ENCODE data around the gene DNAJC28.
"Not testable (repeated sequence)": the region's sequence is repeated elsewhere in the genome, so short reads cannot be mapped to it uniquely, and the experiment has no call there.

Gene DNAJC28, protein sequence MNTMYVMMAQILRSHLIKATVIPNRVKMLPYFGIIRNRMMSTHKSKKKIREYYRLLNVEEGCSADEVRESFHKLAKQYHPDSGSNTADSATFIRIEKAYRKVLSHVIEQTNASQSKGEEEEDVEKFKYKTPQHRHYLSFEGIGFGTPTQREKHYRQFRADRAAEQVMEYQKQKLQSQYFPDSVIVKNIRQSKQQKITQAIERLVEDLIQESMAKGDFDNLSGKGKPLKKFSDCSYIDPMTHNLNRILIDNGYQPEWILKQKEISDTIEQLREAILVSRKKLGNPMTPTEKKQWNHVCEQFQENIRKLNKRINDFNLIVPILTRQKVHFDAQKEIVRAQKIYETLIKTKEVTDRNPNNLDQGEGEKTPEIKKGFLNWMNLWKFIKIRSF

DNA sequence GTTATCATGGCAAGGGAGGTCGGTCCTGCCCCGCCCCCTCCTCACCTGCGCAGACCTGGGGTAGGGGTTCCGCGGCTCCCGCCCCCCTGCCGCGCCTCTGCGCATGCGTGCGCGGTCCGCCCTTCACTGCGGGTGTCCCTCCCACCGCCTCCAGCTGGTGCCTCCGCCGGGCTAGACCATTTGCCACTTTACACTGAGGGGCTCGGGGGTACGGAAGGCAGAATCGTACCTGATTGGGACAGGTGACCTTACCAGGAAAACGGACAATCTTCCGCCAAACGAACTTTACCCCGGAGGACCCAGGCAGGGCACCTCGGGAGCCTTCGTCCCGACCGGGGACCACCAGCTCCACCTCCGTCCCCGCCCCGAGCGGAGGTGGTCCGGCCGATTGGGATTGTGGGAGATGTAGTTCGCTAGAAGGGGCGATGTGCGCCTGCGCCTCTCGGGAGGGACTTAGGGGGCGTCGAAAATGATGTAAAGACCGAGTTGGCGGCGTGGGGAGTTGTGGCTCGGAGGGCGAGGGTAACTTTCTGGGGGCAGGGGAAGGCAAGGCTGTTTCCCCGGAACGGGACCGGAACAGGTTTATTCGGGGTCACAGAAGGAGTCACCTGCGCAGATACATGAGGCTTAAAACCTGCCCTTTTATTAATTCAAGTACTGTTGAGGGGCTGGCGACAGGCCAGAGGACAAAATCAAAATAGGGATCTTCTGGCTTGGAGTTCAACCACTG, at the start of gene DNAJC28:
DNAJC28 (minus strand) TSS at position 344 of the 730 bp plus-strand sequence. CDS start 2,323 bp downstream, outside the sequence.
- DNase-seq, result peak; percentile 96

DNA sequence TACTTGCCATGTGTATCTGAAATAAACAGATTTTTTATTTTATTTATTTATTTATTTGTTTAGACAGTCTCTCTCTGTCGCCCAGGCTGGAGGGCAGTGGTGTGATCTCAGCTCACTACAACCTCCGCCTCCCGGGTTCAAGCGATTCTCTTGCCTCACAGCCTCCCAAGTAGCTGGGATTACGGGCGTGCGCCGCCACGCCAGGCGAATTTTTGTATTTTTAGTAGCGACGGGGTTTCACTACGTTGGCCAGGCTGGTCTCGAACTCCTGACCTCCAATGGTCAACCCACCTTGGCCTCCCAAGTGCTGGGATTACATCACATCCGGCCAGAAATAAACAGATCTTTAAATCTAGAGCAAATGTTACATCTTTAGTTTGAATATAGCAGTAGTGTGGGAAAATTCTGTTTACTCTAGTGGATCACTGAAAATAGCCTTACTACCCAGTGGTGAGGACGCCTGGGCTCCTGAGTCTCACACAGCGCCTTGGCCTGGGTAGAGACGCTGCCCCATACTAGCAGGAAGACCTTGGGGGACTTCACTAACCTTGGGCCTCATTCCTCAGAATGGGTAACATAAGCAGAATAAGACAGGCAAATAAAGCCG, 49.7 kb upstream of the DNAJC28 start:
- DNase-seq, result peak; percentile 29

DNA sequence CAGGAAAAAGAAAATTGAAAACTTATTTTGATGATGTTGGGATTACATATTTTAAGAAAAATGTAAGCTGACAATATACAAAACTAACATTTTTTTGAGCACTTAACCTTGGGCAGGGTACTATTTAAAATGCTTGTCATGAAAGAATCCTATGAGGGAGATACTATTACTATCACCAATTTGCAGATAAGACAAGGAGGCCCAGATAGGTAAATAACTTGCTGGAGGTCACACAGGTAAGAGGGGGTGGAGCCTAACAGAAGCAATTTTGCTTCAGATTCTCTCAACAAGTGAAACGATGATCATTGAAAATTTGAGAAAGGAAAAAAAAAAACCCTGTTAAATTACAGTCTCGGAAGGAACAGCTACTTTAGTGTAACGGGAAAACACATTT, 49.2 kb upstream of the DNAJC28 start:
- no peak for DNase-seq

DNA sequence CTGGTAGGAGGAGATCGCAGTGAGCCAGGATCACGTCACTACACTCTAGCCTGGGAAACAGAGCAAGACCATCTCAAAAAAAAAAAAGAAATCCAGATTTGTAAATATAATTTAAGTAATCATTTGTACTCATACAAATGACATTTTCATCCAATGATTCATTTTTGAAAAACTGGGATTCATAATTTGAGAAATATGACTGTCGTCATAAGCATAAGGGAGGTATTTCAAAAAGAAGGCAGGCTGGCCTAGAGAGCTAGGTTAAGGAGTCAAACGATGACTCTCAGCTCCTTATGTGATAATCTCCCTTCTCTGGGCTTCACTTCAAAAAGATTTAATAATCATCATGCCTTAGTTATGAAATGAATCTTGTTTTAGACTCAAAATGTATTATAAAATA, 48.1 kb upstream of the DNAJC28 start:
- DNase-seq, result no peak

DNA sequence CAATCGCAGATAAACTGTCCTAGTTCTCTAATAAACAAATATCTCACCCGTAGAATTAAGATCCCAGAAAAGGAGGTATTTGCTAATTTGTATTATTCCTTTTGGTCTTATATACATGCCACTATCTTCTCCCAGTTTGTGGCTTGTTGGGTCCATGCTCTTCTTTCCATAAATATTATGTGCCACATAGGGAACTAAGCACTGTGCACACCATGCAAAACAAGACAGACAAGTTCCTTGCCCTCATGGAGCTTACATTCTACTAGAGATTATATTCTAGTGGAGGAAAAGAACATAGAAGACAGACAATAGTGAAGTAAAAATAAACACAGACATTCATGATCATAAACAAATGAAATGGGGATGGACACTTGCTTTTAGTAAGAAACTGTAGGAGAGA, 45.7 kb upstream of the DNAJC28 start:
- no peak for DNase-seq

DNA sequence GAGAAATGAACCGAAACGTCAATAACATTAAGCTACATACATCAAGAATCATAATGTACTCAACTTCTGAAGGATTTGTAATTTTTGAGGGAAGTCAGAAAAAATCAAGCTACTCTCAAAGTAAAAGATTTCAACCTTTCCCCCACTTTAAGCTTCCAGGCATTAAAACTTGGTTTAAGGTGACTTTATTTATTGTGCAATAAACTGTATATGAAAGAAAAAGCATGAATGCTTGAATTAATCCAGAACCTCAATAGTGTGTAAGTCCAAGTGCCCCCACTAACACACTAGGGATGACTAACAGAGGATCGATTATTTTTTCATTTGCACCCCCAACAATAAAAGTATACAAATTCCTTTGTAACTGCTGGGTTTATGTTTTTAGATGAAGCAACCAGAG, 39.5 kb upstream of the DNAJC28 start:
- DNase-seq, result no peak

DNA sequence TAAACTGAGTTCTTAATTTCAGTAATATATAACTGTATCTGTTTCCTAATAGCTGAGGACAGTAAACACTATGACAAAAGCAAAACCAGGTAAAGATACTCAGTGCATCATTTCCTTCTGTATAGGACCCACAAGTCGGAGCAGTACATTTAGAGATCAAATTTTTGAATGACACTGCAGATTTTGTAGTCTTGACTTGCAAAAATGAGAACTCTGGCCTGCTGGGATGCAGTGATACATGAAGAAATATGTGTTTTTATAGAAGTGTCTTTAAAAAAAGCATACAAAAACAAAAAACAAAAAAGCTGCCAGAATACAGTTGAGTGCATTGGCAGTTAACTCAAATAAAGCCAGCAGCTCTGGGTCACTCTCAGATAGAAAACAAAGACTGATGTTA, 31.4 kb upstream of the DNAJC28 start:
- DNase-seq, result no peak

DNA sequence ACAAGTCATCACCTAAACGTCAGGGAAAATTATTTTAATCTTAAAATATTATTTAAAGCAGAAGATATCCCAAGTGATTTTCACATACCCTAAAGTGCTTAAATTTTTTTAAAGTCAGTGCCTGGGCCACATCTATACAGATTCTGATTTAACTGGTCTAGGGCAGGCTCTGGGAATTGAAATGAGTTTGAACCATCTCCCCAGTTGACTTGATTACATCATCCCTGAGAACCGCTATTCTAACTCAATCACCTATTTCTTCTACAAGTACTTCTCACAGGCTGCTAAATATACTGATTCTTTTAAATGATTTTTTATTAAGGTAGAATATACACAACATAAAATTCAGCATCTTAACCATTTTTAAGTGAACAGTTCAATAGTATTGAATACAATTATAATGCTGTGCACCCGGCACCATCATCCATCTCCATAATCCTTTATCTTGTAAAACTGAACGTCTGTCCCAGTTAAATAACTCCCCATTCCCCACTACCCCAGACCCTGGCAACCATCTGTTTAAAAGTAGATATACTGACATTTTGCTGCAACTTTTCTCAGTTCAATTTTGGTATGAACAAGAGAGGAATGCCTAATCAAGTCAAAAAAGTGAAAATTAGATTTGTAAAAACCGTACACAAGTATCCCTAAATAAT, 30.9 kb upstream of the DNAJC28 start:
- no peak for DNase-seq

DNA sequence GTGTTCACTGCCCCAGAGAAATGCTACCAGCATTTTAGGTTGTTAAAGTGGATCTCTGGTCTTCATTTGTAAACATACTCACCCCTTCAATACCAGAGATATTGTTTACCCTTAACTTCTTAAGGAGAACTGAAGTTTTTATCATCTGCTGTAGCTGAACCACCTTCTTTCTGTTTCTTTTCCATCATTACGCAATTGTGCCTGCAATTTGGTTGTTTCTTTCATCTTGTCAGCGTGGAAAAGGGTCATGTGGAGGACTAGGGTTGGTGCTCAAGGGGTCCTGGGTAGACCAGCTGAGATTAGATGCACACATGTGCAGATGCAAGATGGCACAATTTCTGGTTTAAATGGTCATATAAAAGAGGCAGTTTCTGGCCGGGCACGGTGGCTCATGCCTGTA, 27.4 kb upstream of the DNAJC28 start:
- DNase-seq, result no peak

DNA sequence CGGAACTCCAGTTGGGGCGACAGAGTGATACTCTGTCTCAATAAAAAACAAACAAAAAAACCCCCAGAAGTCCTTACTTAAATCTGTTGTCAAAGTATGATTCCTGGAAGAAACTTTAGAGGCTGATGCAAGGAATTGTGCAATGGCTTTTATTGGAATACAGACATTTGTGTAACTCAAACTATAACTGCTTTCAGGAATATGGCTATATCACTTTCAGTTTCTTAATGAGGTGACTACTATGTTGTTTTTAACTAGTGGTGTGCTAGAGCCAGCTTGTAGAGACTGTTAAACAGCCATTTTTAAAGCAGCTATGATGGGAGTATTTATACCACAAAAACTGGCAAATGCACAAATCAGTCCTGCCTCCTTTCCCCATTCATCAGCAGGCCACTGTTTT, 22.7 kb upstream of the DNAJC28 start:
- DNase-seq, result no peak

DNA sequence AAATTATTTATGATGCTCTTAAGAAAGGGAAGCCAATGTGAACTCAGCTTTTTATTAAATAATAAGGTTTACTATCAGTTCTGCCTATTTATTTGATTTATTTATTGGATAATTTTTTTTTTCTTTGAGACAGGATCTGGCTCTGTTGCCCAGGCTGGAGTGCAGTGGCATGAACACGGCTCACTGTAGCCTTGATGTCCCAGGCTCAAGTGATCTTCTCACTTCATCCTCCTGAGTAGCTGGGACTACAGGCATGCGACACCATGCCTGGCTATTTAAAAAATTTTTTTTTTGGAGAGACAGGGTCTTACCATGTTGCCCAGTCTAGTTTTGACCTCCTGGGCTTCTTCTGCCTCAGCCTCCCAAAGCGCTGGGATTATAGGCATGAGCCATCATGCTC, 21.0 kb upstream of the DNAJC28 start:
- no peak for DNase-seq

DNA sequence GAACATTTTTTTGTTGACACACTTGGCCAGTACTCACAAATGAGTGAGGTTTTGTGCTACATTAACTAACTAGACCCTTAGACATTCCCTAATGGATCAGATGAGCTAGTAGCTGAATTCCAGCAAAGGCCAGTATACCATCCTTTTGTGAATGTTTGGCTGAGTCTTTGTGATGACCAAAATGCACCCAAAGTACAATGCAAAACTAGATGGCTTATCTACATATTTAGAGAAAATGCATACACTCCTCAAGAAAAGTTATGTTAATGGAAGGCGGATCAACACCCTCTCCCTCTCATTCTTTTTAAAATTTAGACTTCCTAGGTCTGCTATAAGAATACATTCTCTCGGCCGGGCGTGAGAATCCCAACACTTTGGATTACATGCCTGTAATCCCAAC, 20.1 kb upstream of the DNAJC28 start:
- no peak for DNase-seq

DNA sequence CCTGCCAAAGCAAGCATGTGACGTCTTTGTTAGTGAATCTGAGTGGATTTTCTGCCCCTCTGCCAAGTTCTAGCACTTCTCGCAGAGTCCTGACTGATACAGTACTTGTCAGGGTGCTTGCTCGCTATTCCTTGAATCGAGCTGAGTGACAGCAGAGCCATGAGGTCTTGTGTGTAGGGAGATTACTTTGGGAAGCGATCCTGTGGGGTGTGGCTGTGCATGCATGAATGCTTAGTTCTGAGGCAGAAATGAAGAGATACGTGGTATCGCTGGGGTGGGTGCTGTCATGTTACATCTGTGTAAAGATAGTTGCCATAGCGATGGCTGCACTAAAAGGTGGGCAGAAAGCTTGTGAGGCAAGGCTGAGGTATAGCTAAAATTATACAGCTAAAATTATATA, 19.3 kb upstream of the DNAJC28 start:
- DNase-seq, result no peak

DNA sequence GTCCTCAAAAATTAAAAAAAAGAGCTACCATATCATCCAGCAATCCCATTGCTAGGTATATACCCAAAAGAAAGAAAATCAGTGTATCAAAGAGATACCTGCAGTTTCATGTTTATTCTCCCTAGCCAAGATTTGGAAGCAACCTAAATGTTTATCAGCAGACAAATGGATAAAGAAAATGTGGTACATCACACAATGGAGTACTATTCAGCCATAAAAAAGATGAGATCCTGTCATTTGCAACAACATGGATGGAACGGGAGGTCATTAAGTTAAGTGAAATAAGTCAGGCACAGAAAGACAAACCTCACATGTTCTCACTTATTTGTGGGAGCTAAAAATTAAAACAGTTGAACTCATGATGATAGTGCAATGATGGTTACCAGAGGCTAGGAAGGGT, 15.5 kb upstream of the DNAJC28 start:
- DNase-seq, result not testable (repeated sequence)

DNA sequence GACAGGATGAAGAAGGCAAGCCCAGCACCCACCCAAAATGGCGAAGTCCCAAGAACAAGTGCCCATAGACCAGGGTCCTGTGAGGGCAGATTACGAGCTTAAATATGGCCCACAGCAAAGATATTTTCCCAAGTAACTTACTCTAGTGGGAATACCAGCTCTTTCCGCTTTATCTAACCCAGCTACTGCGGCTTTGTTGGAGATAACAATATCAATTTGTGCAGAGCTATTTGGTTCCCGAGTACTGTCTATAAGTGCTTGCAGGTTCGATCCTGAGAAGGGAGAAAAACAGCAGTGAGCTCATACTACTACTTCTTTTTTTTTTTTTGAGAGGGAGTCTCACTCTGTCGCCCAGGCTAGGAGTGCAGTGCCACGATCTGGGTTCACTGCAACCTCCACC, 14.3 kb upstream of the DNAJC28 start:
- no peak for DNase-seq

DNA sequence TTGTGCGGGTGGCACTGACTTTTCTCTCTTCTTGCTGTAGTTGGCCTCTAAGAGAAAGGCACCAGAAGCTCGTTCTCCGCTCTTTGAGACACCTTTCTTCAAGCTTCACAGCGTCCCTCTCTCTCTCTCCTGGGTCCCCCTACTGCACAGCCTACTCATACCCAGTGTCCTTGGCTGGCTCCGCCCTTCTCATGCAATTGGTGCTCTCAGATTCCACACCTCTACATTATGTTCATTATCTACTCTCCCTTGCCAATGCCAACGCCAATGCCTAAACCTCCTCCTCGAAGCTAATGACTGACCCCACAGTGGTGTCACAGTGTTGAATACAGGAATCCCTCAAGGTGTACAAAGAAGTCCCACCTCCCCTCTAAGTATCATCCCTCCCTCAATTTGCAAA, 4.8 kb upstream of the DNAJC28 start:
- DNase-seq, result no peak

DNA sequence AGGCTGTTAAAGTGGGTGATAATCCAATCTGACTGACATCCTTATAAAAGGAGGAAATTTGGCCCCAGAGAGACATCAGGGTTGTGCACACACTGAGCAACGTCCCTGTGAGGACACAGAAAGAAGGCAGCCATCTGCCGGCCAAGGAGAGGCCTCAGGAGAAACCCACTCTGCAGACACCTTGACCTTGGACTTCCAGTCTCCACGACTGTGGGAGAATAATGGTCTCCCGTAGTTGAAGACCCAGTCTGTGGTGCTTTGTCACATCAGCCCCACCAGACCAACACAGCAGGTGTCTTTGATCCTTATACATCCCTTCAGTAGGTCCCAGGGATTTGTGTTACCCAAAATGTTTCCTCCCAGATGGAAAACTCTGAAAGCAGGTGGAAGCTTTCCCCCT, 4.2 kb upstream of the DNAJC28 start:
- no peak for DNase-seq

DNA sequence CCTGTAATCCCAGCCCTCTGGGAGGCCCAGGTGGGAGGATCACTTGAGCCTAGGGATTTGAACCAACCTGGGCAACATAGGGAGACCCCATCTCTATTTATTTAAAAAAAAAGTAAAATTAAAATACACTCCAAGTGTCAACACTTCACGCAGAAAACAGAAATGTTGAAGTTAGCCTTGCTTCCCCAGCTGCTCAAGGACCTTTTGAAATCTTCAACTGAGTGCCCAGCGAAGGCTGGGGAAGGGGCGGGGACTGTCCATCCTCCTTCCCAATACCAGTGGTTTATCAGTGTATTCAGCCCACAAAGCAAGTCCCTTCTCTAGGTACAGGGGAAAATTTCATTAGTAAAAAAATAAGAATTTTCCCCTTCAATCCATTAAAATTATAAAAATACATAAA, 2.2 kb upstream of the DNAJC28 start:
- no peak for DNase-seq

DNA sequence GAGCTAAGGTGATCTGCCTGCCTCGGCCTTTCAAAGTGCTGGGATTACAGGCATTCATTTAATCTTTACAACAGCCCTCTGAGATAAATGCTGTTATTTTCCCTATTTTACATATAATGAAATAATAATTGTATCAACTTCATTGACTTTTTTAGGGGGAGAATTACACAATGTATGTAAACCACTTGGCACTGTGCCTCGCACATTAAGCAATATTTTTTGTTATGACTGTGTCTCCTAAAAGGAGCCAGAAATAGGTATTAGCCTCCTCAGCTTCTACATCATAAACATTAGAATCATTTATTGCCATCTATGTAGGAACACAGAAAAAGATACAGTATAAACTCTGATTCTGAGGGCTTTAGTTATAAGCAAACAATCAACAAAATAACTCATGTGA, 1.1 kb upstream of the DNAJC28 start:
- no peak for DNase-seq

DNA sequence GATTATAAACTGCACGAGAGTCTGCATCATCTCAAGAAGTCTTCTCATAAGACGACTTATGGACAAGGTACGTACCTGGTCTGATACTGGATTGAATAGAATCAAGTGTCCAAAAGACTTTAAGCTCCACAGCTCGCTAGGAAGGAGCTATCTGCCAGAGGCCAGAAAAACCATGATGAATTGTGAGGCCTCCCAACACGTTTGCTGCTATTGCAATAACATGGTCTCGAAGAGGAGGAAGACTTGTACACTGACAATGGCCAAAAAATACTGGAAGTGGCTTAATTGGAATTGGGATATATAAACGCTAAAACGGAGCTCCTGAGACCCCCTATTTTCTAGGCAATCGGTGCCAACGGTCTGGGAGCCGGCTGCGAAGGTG, 534 bp downstream of the DNAJC28 start:
- no peak for DNase-seq

DNA sequence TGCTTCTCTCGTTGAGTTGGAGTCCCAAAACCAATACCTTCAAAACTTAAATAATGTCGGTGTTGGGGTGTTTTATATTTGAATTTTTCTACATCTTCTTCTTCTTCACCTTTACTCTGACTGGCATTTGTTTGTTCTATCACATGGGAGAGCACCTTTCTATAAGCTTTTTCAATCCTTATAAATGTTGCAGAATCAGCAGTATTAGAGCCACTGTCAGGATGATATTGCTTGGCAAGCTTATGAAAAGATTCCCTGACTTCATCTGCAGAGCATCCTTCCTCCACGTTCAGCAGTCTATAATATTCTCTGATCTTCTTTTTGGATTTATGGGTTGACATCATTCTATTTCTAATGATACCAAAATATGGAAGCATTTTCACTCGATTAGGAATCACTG, 2.6 kb downstream of the DNAJC28 start:
- DNase-seq, result no peak

DNA sequence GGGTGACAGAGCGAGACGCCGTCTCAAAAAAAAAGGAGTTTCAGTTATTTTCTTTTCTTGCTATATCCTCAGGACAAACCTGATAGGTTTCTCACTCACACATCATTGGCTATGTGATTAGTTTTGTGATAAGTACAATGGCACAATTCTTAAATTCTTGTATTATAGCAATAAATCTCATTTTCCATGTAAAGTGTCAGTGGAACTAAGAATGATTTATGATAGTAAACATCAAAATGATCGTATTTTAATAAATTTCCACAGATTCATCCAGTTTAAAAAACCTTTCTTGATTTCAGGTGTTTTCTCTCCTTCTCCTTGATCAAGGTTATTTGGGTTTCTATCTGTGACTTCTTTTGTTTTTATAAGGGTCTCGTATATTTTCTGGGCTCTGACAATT, 3.5 kb downstream of the DNAJC28 start:
- DNase-seq, result no peak

DNA sequence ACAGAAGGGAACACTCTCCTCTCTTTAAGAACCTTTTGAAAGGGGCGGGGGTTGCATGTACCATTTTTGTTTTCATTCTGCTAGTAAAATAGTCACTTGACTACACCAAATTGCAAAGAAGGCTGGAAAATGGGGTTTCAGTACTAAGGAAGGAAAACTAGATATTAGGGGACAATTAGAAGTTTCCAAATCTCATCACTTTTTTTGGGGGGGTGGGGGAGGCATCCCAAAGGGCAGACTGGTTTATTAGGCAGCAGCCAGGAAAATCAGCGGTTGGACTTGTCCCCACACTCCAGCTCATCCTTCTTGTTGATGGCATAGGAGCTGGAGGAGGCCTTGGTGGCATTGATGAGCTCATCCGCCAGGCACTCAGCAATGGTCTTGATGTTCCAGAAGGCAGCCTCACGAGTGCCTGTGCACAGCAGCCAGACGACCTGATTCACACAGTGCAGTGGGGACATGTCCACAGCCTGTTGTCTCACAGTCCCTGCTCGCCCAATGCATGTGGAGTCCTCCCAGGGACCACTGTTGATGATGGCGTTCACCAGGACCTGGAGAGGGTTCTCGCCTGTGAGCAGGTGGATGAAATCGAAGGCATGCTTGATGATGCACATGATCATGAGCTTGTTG, 10.1 kb downstream of the DNAJC28 start:
- DNase-seq, result no peak
